IMR-90 (cell line): ENCODE measurements around the gene CLIP3. TPM values are rescaled to one million over a fixed set of nuclear protein-coding genes. Genes with fewer than 3 reads are reported as not detected.

ENCODE experiments used
- ATAC-seq: fragments of 200-7000 bp; cut with Tn5 transposase; 2 replicates; pipeline ENCODE4 v1.9.1; 2020; ENCODE audit warnings: low read depth, mild to moderate bottlenecking, moderate library complexity
- BruUV-seq: library from RNA; stranded (reverse); fragments of 400-500 nt; replicated peaks from 2 replicates; lab custom pipeline; 2021; lab: Mats Ljungman, UMichigan
- CTCF ChIA-PET: fragments of 300-600 bp; formaldehyde crosslinking; extraction: SDS; loops from one replicate; lab custom pipeline; 2021; ENCODE audit warnings: antibody characterized with exemption; lab: Yijun Ruan, JAX
- POLR2A ChIA-PET: fragments of 300-600 bp; sonication (Branson Sonifier 250); formaldehyde crosslinking; loops from one replicate; lab custom pipeline; 2022; ENCODE audit warnings: antibody characterized with exemption; ENCODE audit not compliant: unreplicated experiment; lab: Charles Lee
- DNase-seq: peaks from one replicate; pipeline ENCODE4 v3.0.0; 2013
- H2AFZ ChIP-seq: replicated peaks from 2 replicates; pipeline ENCODE3; 2013; ENCODE audit warnings: low read length, mild to moderate bottlenecking; ENCODE audit not compliant: poor library complexity
- H2AK5ac ChIP-seq: 2 replicates; pipeline ENCODE4 v1.6.1; 2013; ENCODE audit warnings: low read depth, low read length, inconsistent platforms
- H2AK9ac ChIP-seq: replicated peaks from 2 replicates; pipeline ENCODE3; 2013; ENCODE audit warnings: mild to moderate bottlenecking, low read depth, low read length, moderate library complexity; ENCODE audit not compliant: poor library complexity
- H2BK120ac ChIP-seq: 2 replicates; pipeline ENCODE4 v1.6.1; 2013; ENCODE audit warnings: low read depth, low read length, inconsistent platforms
- H2BK15ac ChIP-seq: 3 replicates; pipeline ENCODE4 v1.6.1; 2013; ENCODE audit warnings: low read depth, low read length, inconsistent platforms
- H2BK20ac ChIP-seq: 2 replicates; pipeline ENCODE4 v1.6.1; 2013; ENCODE audit warnings: low read depth, mild to moderate bottlenecking, inconsistent platforms, low read length, moderate library complexity
- H2BK5ac ChIP-seq: 2 replicates; pipeline ENCODE4 v1.6.1; 2013; ENCODE audit warnings: mild to moderate bottlenecking, low read depth, low read length, inconsistent platforms; ENCODE audit not compliant: poor library complexity, severe bottlenecking
- H3K14ac ChIP-seq: replicated peaks from 2 replicates; pipeline ENCODE4 v1.6.1; 2013; ENCODE audit warnings: low read depth, low read length, inconsistent platforms
- H3K18ac ChIP-seq: 2 replicates; pipeline ENCODE4 v1.6.1; 2013; ENCODE audit warnings: low read depth, low read length, control low read depth
- H3K23ac ChIP-seq: 2 replicates; pipeline ENCODE4 v1.6.1; 2013; ENCODE audit warnings: low read depth, low read length, inconsistent platforms
- H3K27ac ChIP-seq: 2 replicates; pipeline ENCODE4 v1.5.1; 2013; ENCODE audit warnings: mild to moderate bottlenecking, control low read depth, low read length; ENCODE audit not compliant: insufficient read depth
- H3K27me3 ChIP-seq: 2 replicates; pipeline ENCODE4 v1.6.1; 2013; ENCODE audit warnings: low read length; ENCODE audit not compliant: control insufficient read depth, insufficient read depth
- H3K36me3 ChIP-seq: 2 replicates; pipeline ENCODE4 v1.6.1; 2013; ENCODE audit warnings: low read length, mixed read lengths; ENCODE audit not compliant: control insufficient read depth, insufficient read depth
- H3K4ac ChIP-seq: 2 replicates; pipeline ENCODE4 v1.6.1; 2013; ENCODE audit warnings: low read depth, low read length, inconsistent platforms
- H3K4me1 ChIP-seq: 2 replicates; pipeline ENCODE4 v1.6.1; 2013; ENCODE audit warnings: low read length, mixed read lengths; ENCODE audit not compliant: control insufficient read depth, insufficient read depth
- H3K4me2 ChIP-seq: 2 replicates; pipeline ENCODE4 v1.6.1; 2013; ENCODE audit warnings: low read depth, mild to moderate bottlenecking, control low read depth, low read length, moderate library complexity
- H3K4me3 ChIP-seq: 2 replicates; pipeline ENCODE4 v1.5.1; 2013; ENCODE audit warnings: low read depth, mild to moderate bottlenecking, control low read depth, low read length, moderate library complexity; ENCODE audit not compliant: insufficient read depth
- H3K56ac ChIP-seq: 2 replicates; pipeline ENCODE4 v1.6.1; 2013; ENCODE audit warnings: low read length, inconsistent platforms; ENCODE audit not compliant: insufficient read depth; ENCODE audit errors: extremely low read depth
- H3K79me1 ChIP-seq, 2 experiments: 2 replicates each; pipeline ENCODE4 v1.6.1; 2013; ENCODE audit warnings: low read length in 2 of 2, inconsistent platforms in 1 of 2, low read depth in 1 of 2
- H3K9ac ChIP-seq: 2 replicates; pipeline ENCODE4 v1.6.1; 2013; ENCODE audit warnings: low read depth, low read length, control low read depth
- H3K9me1 ChIP-seq: 2 replicates; pipeline ENCODE4 v1.6.1; 2013; ENCODE audit warnings: low read length, inconsistent platforms; ENCODE audit not compliant: insufficient read depth
- H3K9me3 ChIP-seq: 2 replicates; pipeline ENCODE4 v1.6.1; 2013; ENCODE audit warnings: low read length; ENCODE audit not compliant: control insufficient read depth, insufficient read depth
- H4K20me1 ChIP-seq: 2 replicates; pipeline ENCODE4 v1.6.1; 2013; ENCODE audit warnings: low read length, inconsistent platforms; ENCODE audit not compliant: insufficient read depth
- H4K5ac ChIP-seq: 2 replicates; pipeline ENCODE4 v1.6.1; 2013; ENCODE audit warnings: mild to moderate bottlenecking, low read depth, low read length, control low read depth
- H4K8ac ChIP-seq, 2 experiments: 2 replicates each; pipeline ENCODE4 v1.6.1; 2013; ENCODE audit warnings: low read depth in 2 of 2, low read length in 2 of 2, control low read depth in 1 of 2, inconsistent platforms in 1 of 2
- H4K91ac ChIP-seq: 2 replicates; pipeline ENCODE4 v1.6.1; 2013; ENCODE audit warnings: low read depth, low read length, inconsistent platforms; ENCODE audit not compliant: insufficient read depth
- POLR2A ChIP-seq: IDR thresholded peaks from 2 replicates; pipeline ENCODE4 v1.6.1; 2012; ENCODE audit warnings: mild to moderate bottlenecking, low read depth, low read length
- WGBS, 2 experiments: methylation state at CpG; one replicate each; pipeline versions ENCODE4 v1.1.5 to v1.1.7; 2013; ENCODE audit warnings: missing lambda C conversion rate in 2 of 2; ENCODE audit not compliant: insufficient read length in 1 of 2; ENCODE audit errors: extremely low coverage in 2 of 2; 5-methylcytosine and 5-hydroxymethylcytosine counted together
- dilution Hi-C: fragments of 300-500 bp; cut with HindIII; formaldehyde crosslinking; loops from one replicate; pipeline ENCODE4 v1.14.3; 2018; ENCODE audit warnings: low sequenced_read_pairs; ENCODE audit not compliant: unreplicated experiment
- in situ Hi-C: fragments of 300-500 bp; cut with MboI; formaldehyde crosslinking; loops from 3 replicates; pipeline ENCODE4 v1.14.3; 2019; ENCODE audit warnings: low sequenced_read_pairs, inconsistent platforms, mixed read lengths
- intact Hi-C: fragments of 100-400 bp; cut with micrococcal nuclease; formaldehyde crosslinking; loops from 2 replicates; pipeline ENCODE4 v1.10.0; 2022
- polyA plus RNA-seq, 3 experiments: library from polyadenylated mRNA; depleted of rRNA; stranded (reverse); fragments of >200 nt; gene quantifications; 2 replicates each; pipeline ENCODE4 v1.2.3, GENCODE V29; 2012; ENCODE audit warnings: low replicate concordance in 1 of 3
- total RNA-seq: library from RNA; depleted of rRNA; stranded (reverse); fragments of >200 nt; gene quantifications from 2 replicates; pipeline ENCODE4 v1.2.3, GENCODE V29; 2012

Gene CLIP3
- total and polyA plus RNA-seq, 2 of the 4 experiments (the other 2 are of a cell fraction), result 5.4 to 28.7 TPM

GRCh38 chr19:36081385-36081784, 48.7 kb upstream of the CLIP3 start:
- Histone ChIP-seq H3K4me3 (no peak overlapping the region), H3K4me2 (no peak overlapping the region), H2BK120ac (no peak overlapping the region), H4K5ac (no peak overlapping the region), H3K56ac (no peak overlapping the region), H3K27me3 (no peaks in the 10 kb centered on the region), H2AFZ (no peak overlapping the region), H4K20me1 (no peaks in the 10 kb centered on the region), H2AK5ac (no peak overlapping the region), H2BK15ac (no peak overlapping the region), H3K27ac (no peak overlapping the region), H3K23ac (no peak overlapping the region), H3K9me3 (no peaks in the 10 kb centered on the region), H4K91ac (no peak overlapping the region), H2BK20ac (no peak overlapping the region), H4K8ac (no peak overlapping the region), H3K79me1 (peaks cover 0 to 7% of the 10 kb centered on the region in 2 experiments; a peak in 2 of 4 replicates), H3K36me3 (peaks cover 14% of the 10 kb centered on the region), H3K9ac (no peak overlapping the region), H3K4me1 (no peaks in the 10 kb centered on the region), H2BK5ac (no peak overlapping the region), H3K18ac (no peak overlapping the region), H3K9me1 (no peaks in the 10 kb centered on the region; the same call in 1 of the 2 replicates), H3K14ac (no peak overlapping the region), H3K4ac (no peak overlapping the region), H2AK9ac (no peak overlapping the region)
- ChIA-PET CTCF (interaction anchor here (1.1 kb wide), 1 partner anchor 18 kb away, joined by 3 read pairs; no protein-coding TSS in a partner anchor), POLR2A (no interaction called here)
- 83% methylated on average over 1 of the region's 3 CpGs; no CpG with 5 or more reads in 1 of the 2 experiments for WGBS, 2 experiments
- DNase-seq (peak; percentile 10), ATAC-seq (no peak)
- no peak for TF ChIP-seq POLR2A
- in situ Hi-C loops, result no loop called here
- dilution Hi-C loops, result no loop called here
- intact Hi-C loops, result no loop called here
- BruUV-seq, result no TSS peak
